SK-N-SH treated with all-trans-retinoic acid at 6 μM for 48 hours (cell line): ENCODE data around the gene SMARCC2.

Experiments used
- ATAC-seq: fragments of 200-7000 bp; cut with Tn5 transposase; 3 replicates; pipeline ENCODE4 v1.9.1; 2020; ENCODE audit warnings: mild to moderate bottlenecking, moderate library complexity
- ARNTL ChIP-seq: fragments of 450-650 bp; formaldehyde crosslinking; IDR thresholded peaks from 2 replicates; pipeline ENCODE4 v1.5.0; 2020; ENCODE audit warnings: low read depth, mild to moderate bottlenecking, moderate library complexity, borderline replicate concordance
- BACH2 ChIP-seq: fragments of 250-450 bp; sonication (Bioruptor Pico); IDR thresholded peaks from 2 replicates; pipeline ENCODE4 v1.9.0; 2021; ENCODE audit warnings: mild to moderate bottlenecking, borderline replicate concordance
- CSDC2 ChIP-seq: fragments of 250-450 bp; sonication (Bioruptor Pico); IDR thresholded peaks from 2 replicates; pipeline ENCODE4 v1.5.0; 2020; ENCODE audit warnings: mild to moderate bottlenecking, moderate library complexity
- ESRRG ChIP-seq: fragments of 250-450 bp; sonication (Bioruptor Pico); IDR thresholded peaks from 2 replicates; pipeline ENCODE4 v1.6.1; 2021; ENCODE audit warnings: mild to moderate bottlenecking
- GLIS3 ChIP-seq: fragments of 250-450 bp; sonication (Bioruptor Pico); IDR thresholded peaks from 2 replicates; pipeline ENCODE4 v1.5.0; 2020; ENCODE audit warnings: mild to moderate bottlenecking, moderate library complexity
- ISL1 ChIP-seq: fragments of 250-450 bp; sonication (Bioruptor Pico); IDR thresholded peaks from 2 replicates; pipeline ENCODE4 v2.1.2; 2022; ENCODE audit warnings: mild to moderate bottlenecking, moderate library complexity
- OSR1 ChIP-seq: fragments of 250-450 bp; sonication (Bioruptor Pico); IDR thresholded peaks from 2 replicates; pipeline ENCODE4 v1.8.0; 2022; ENCODE audit warnings: moderate library complexity, mild to moderate bottlenecking, inconsistent platforms
- PPARA ChIP-seq: fragments of 250-450 bp; sonication (Bioruptor Pico); IDR thresholded peaks from 2 replicates; pipeline ENCODE4 v1.5.0; 2020; ENCODE audit warnings: mild to moderate bottlenecking, borderline replicate concordance
- RARB ChIP-seq: fragments of 250-450 bp; sonication (Bioruptor Pico); IDR thresholded peaks from 2 replicates; pipeline ENCODE4 v1.8.0; 2021; ENCODE audit warnings: mild to moderate bottlenecking, moderate library complexity
- SNAI2 ChIP-seq: fragments of 250-450 bp; sonication (Bioruptor Pico); IDR thresholded peaks from 2 replicates; pipeline ENCODE4 v1.5.0; 2020; ENCODE audit warnings: mild to moderate bottlenecking, moderate library complexity
- TCF4 ChIP-seq: fragments of 250-450 bp; sonication (Bioruptor Pico); IDR thresholded peaks from 2 replicates; pipeline ENCODE4 v1.8.0; 2021; ENCODE audit warnings: mild to moderate bottlenecking, moderate library complexity, borderline replicate concordance
- TOX ChIP-seq: fragments of 250-450 bp; sonication (Bioruptor Pico); IDR thresholded peaks from 2 replicates; pipeline ENCODE4 v1.8.0; 2021; ENCODE audit warnings: mild to moderate bottlenecking, moderate library complexity, borderline replicate concordance
- ZC3H10 ChIP-seq: fragments of 250-450 bp; sonication (Bioruptor Pico); IDR thresholded peaks from 2 replicates; pipeline ENCODE4 v1.5.1; 2021; ENCODE audit warnings: mild to moderate bottlenecking, moderate library complexity
- ZFP3 ChIP-seq: fragments of 250-450 bp; sonication (Bioruptor Pico); IDR thresholded peaks from 2 replicates; pipeline ENCODE4 v1.5.0; 2020; ENCODE audit warnings: mild to moderate bottlenecking, moderate library complexity
- ZFP30 ChIP-seq: fragments of 450-650 bp; formaldehyde crosslinking; IDR thresholded peaks from 2 replicates; pipeline ENCODE4 v1.5.0; 2022; ENCODE audit warnings: mild to moderate bottlenecking, moderate library complexity
- ZNF565 ChIP-seq: fragments of 450-650 bp; formaldehyde crosslinking; conservative IDR thresholded peaks from 2 replicates; pipeline ENCODE4 v1.5.0; 2020; ENCODE audit warnings: low read depth, mild to moderate bottlenecking, moderate library complexity
- ZNF70 ChIP-seq: fragments of 450-650 bp; formaldehyde crosslinking; IDR thresholded peaks from 2 replicates; pipeline ENCODE4 v1.5.0; 2020; ENCODE audit warnings: mild to moderate bottlenecking, moderate library complexity
- ZNF8 ChIP-seq: fragments of 450-650 bp; formaldehyde crosslinking; IDR thresholded peaks from 2 replicates; pipeline ENCODE4 v1.5.0; 2020; ENCODE audit warnings: mild to moderate bottlenecking, moderate library complexity
- TF ChIP-seq, protein P1 (sequence below): fragments of 250-450 bp; sonication (Bioruptor Pico); IDR thresholded peaks from 2 replicates; pipeline ENCODE4 v1.8.0; 2020; ENCODE audit warnings: mild to moderate bottlenecking, moderate library complexity, borderline replicate concordance
- TF ChIP-seq, protein P2 (sequence below): fragments of 250-450 bp; sonication (Bioruptor Pico); IDR thresholded peaks from 2 replicates; pipeline ENCODE4 v1.5.1; 2020; ENCODE audit warnings: low read depth, mild to moderate bottlenecking, moderate library complexity
- TF ChIP-seq, protein P3 (sequence below): fragments of 250-450 bp; sonication (Bioruptor Pico); IDR thresholded peaks from 2 replicates; pipeline ENCODE4 v1.5.1; 2021; ENCODE audit warnings: mild to moderate bottlenecking, moderate library complexity
- TF ChIP-seq, protein P4 (sequence below): fragments of 250-450 bp; sonication (Bioruptor Pico); IDR thresholded peaks from 2 replicates; pipeline ENCODE4 v1.8.0; 2021; ENCODE audit warnings: low read depth, mild to moderate bottlenecking, moderate library complexity, borderline replicate concordance

The SMARCC2 gene

DNA sequence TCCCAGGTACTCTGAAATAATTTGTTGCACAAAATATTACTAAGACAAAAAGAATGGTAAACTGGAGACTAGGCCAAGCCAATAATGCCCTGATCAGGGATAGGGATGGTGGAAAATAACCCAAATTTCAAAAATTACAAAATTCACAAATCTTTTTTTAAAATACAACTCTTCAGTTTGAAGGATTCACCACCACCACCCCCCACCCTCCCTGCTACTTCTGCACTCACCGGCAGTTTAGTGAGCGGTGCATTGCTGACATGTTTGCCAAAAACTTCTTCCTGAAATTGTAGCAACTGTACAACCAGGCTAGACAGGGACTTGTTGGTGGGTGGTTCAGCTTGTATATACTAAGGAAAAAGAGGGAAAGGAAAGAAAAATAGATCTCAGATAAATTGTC, 2.3 kb downstream of the SMARCC2 start:
- no peak for TF ChIP-seq ZNF70
- no peak for ATAC-seq

DNA sequence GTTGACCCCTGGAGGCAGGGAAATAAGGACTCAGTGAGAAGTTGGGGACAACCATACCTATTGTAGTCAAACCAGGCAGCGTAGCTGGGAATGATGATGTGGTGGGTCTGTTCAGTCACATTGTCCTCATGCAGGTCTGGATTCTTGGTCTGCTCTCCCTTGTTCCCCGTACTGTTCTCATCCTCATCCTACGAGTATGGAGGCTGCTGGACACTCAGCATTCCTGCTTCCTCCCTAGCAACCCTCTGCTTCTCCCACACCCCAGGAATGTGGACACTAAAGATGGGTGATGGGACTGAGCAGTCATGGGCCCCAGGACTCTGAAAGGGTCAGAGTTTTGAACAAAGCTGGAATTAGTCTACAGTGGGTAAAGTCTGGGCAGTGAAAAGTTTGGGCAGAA, 10.9 kb downstream of the SMARCC2 start:
- ATAC-seq: peak; percentile 18
- no peak for TF ChIP-seq CSDC2 (CRISPR knock-in tag)
- TF ChIP-seq ZNF8 (CRISPR knock-in tag): no peak
- no peak for TF ChIP-seq RARB (CRISPR knock-in tag)
- no peak for TF ChIP-seq SNAI2
- no peak for TF ChIP-seq OSR1
- TF ChIP-seq ZFP3: no peak
- TF ChIP-seq ISL1 (CRISPR knock-in tag): no peak
- no peak for TF ChIP-seq BACH2 (CRISPR knock-in tag)
- no peak for TF ChIP-seq ZC3H10 (CRISPR knock-in tag)
- TF ChIP-seq, protein P1, sequence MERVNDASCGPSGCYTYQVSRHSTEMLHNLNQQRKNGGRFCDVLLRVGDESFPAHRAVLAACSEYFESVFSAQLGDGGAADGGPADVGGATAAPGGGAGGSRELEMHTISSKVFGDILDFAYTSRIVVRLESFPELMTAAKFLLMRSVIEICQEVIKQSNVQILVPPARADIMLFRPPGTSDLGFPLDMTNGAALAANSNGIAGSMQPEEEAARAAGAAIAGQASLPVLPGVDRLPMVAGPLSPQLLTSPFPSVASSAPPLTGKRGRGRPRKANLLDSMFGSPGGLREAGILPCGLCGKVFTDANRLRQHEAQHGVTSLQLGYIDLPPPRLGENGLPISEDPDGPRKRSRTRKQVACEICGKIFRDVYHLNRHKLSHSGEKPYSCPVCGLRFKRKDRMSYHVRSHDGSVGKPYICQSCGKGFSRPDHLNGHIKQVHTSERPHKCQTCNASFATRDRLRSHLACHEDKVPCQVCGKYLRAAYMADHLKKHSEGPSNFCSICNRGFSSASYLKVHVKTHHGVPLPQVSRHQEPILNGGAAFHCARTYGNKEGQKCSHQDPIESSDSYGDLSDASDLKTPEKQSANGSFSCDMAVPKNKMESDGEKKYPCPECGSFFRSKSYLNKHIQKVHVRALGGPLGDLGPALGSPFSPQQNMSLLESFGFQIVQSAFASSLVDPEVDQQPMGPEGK (CRISPR knock-in tag): no peak
- no peak for TF ChIP-seq TOX (CRISPR knock-in tag)
- TF ChIP-seq ZNF565 (CRISPR knock-in tag): no peak
- no peak for TF ChIP-seq ARNTL (CRISPR knock-in tag)
- TF ChIP-seq, protein P2, sequence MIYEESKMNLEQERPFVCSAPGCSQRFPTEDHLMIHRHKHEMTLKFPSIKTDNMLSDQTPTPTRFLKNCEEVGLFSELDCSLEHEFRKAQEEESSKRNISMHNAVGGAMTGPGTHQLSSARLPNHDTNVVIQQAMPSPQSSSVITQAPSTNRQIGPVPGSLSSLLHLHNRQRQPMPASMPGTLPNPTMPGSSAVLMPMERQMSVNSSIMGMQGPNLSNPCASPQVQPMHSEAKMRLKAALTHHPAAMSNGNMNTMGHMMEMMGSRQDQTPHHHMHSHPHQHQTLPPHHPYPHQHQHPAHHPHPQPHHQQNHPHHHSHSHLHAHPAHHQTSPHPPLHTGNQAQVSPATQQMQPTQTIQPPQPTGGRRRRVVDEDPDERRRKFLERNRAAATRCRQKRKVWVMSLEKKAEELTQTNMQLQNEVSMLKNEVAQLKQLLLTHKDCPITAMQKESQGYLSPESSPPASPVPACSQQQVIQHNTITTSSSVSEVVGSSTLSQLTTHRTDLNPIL: no peak

DNA sequence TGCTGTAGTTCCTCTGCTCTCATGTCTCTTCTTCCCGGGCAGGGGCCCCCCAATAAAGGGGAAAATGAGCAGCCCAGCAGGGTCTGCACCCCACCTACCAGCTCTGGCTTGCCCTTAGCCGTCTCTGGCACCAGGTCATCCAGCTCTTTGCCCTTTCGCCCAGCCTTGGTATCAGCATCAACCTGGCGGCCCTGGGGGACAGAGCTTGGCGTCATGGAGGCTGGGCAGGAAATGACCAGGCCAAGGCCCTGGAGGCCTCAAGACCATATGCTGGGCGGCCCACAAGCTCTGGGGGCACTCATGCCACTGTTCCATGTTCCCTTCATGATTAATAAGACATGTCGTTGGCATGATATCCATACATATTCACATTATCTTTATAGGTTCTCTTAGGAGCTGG, 16.4 kb downstream of the SMARCC2 start:
- ATAC-seq: no peak
- no peak for TF ChIP-seq ESRRG (CRISPR knock-in tag)
- TF ChIP-seq PPARA (CRISPR knock-in tag): no peak
- no peak for TF ChIP-seq GLIS3 (CRISPR knock-in tag)
- TF ChIP-seq ARNTL (CRISPR knock-in tag): no peak
- TF ChIP-seq TOX (CRISPR knock-in tag): no peak
- TF ChIP-seq ZNF8 (CRISPR knock-in tag): no peak
- no peak for TF ChIP-seq ZFP3
- TF ChIP-seq SNAI2: no peak
- TF ChIP-seq, protein P3, sequence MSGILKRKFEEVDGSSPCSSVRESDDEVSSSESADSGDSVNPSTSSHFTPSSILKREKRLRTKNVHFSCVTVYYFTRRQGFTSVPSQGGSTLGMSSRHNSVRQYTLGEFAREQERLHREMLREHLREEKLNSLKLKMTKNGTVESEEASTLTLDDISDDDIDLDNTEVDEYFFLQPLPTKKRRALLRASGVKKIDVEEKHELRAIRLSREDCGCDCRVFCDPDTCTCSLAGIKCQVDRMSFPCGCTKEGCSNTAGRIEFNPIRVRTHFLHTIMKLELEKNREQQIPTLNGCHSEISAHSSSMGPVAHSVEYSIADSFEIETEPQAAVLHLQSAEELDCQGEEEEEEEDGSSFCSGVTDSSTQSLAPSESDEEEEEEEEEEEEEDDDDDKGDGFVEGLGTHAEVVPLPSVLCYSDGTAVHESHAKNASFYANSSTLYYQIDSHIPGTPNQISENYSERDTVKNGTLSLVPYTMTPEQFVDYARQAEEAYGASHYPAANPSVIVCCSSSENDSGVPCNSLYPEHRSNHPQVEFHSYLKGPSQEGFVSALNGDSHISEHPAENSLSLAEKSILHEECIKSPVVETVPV (CRISPR knock-in tag): no peak
- no peak for TF ChIP-seq ZC3H10 (CRISPR knock-in tag)
- no peak for TF ChIP-seq ISL1 (CRISPR knock-in tag)
- no peak for TF ChIP-seq TCF4 (CRISPR knock-in tag)
- TF ChIP-seq ZFP30 (CRISPR knock-in tag): no peak
- TF ChIP-seq, protein P1 (CRISPR knock-in tag): no peak

DNA sequence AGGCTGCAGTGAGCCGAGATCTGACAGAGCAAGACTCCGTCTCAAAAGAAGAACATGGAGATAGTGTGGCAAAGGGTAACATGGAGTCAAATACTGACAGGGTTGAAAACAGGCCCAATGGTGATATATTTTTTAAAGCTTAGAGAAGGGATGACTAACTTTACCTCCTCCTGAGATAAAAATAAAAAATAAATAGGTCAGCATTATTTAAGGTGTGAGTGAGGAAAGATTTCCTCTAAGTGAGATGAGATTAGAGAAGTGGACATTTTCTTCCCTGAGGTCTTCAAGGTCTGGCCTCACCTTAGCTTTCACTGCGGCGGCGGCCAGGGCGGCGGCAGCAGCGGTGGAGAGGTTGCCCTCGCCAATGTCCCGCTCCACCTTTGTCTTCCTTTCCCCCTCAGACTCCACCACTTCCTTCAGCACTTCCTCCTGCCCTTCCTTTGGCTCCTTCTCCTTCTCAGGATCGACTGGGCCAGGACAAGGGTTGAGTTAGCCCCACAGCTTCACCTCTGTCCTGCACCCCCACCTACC, 20.0 kb downstream of the SMARCC2 start:
- no peak for ATAC-seq
- no peak for TF ChIP-seq TOX (CRISPR knock-in tag)
- no peak for TF ChIP-seq ARNTL (CRISPR knock-in tag)
- TF ChIP-seq, protein P1 (CRISPR knock-in tag): no peak
- TF ChIP-seq GLIS3 (CRISPR knock-in tag): no peak
- TF ChIP-seq ZNF8 (CRISPR knock-in tag): no peak
- TF ChIP-seq ESRRG (CRISPR knock-in tag): no peak
- TF ChIP-seq ZFP30 (CRISPR knock-in tag): no peak
- TF ChIP-seq ZFP3: no peak
- TF ChIP-seq, protein P3 (CRISPR knock-in tag): no peak
- TF ChIP-seq, protein P4, sequence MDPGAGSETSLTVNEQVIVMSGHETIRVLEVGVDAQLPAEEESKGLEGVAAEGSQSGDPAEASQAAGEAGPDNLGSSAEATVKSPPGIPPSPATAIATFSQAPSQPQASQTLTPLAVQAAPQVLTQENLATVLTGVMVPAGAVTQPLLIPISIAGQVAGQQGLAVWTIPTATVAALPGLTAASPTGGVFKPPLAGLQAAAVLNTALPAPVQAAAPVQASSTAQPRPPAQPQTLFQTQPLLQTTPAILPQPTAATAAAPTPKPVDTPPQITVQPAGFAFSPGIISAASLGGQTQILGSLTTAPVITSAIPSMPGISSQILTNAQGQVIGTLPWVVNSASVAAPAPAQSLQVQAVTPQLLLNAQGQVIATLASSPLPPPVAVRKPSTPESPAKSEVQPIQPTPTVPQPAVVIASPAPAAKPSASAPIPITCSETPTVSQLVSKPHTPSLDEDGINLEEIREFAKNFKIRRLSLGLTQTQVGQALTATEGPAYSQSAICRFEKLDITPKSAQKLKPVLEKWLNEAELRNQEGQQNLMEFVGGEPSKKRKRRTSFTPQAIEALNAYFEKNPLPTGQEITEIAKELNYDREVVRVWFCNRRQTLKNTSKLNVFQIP (CRISPR knock-in tag): no peak
- TF ChIP-seq ZNF70: no peak
- TF ChIP-seq, protein P2: no peak
- no peak for TF ChIP-seq SNAI2
- no peak for TF ChIP-seq CSDC2 (CRISPR knock-in tag)
